Naive thymus-derived CD8-positive, alpha-beta T cell (primary cell): ENCODE measurements around the gene HEMK1. TPM values are rescaled to one million over a fixed set of nuclear protein-coding genes. Genes with fewer than 3 reads are reported as not detected.

Source experiments
- ATAC-seq, 2 donors: fragments of 150-1000 bp; cut with Tn5 transposase in 1 of 2; sonication (Bioruptor Pico), chemical (Tn5 transposase) in 1 of 2; 1 replicate in 1 of 2; 2 replicates in 1 of 2; pipeline ENCODE4 v1.10.0; 2021; ENCODE audit warnings: mild to moderate bottlenecking in 2 of 2, moderate library complexity in 2 of 2
- POLR2A ChIA-PET: fragments of 350-600 bp; sonication (Branson Sonifier 250); formaldehyde crosslinking; loops from one replicate; lab custom pipeline; 2021; ENCODE audit warnings: antibody characterized with exemption; lab: Charles Lee
- DNase-seq, 10 donors: peaks; one replicate each; pipeline versions ENCODE4 v3.0.0 to v3.0.0-alpha.2; 2020 to 2022
- H3K27ac Mint-ChIP-seq, 10 donors: one replicate each; pipeline ENCODE4 v1.8.0; 2020 to 2022; ENCODE audit warnings: mild to moderate bottlenecking in 10 of 10, mixed read lengths in 10 of 10, moderate library complexity in 4 of 10, inconsistent platforms in 1 of 10
- H3K27me3 Mint-ChIP-seq, 5 donors: one replicate each; pipeline ENCODE4 v1.8.0; 2021 to 2022; ENCODE audit warnings: mixed read lengths in 5 of 5
- H3K36me3 Mint-ChIP-seq, 3 donors: one replicate each; pipeline ENCODE4 v1.8.0; 2020 to 2022; ENCODE audit warnings: mixed read lengths in 3 of 3, mild to moderate bottlenecking in 2 of 3, inconsistent platforms in 1 of 3
- H3K4me1 Mint-ChIP-seq, 4 donors: one replicate each; pipeline ENCODE4 v1.8.0; 2021 to 2022; ENCODE audit warnings: mixed read lengths in 4 of 4
- H3K4me3 Mint-ChIP-seq, 10 donors: one replicate each; pipeline ENCODE4 v1.8.0; 2020 to 2022; ENCODE audit warnings: mild to moderate bottlenecking in 10 of 10, mixed read lengths in 10 of 10, moderate library complexity in 6 of 10, inconsistent platforms in 1 of 10
- H3K9me3 Mint-ChIP-seq, 9 donors: one replicate each; pipeline ENCODE4 v1.8.0; 2020 to 2022; ENCODE audit warnings: mixed read lengths in 9 of 9, mild to moderate bottlenecking in 3 of 9, inconsistent platforms in 1 of 9, moderate library complexity in 1 of 9
- polyA plus RNA-seq, 3 donors: library from polyadenylated mRNA; unstranded; fragments of 300-500 nt; fragmentation: Illumina TruSeq; gene quantifications; one replicate each; pipeline ENCODE4 v1.2.3, GENCODE V29; 2021
- total RNA-seq, 8 experiments: library from RNA in 2 of 8; stranded (reverse) in 2 of 8; gene quantifications; one replicate each; pipeline ENCODE4 v1.2.3 and lab custom pipeline; 2021 to 2026

The HEMK1 gene
- total and polyA plus RNA-seq, 5 experiments from 2014 or later, result 20.2 to 67.1 (median 43.1) TPM

GRCh38 chr3:50611464-50612233 is 42.3 kb downstream of the HEMK1 start, which contains the start of gene CISH:
TSS of gene CISH (minus strand) at chr3:50611774. CDS start at chr3:50611650, 124 bp downstream.
- POLR2A ChIA-PET, result interaction anchor here (0.8 to 21.2 kb wide), 10 partner anchors 9 to 1518 kb away, joined by 3 to 623 read pairs (median 4); partner anchors contain the start of genes C3orf18, CYB561D2, HEMK1 and MANF
- Mint-ChIP-seq H3K4me1 (peaks cover 43 to 83% (median 76%) of the 10 kb centered on the region in 4 donors), H3K9me3 (no peaks in the 10 kb centered on the region), H3K27me3 (no peaks in the 10 kb centered on the region), H3K4me3 (peak within 1 kb of the TSS; percentile 92 to 98 (median 94)), H3K27ac (peak within 1 kb of the TSS; percentile 91 to 98 (median 94)), H3K36me3 (peaks cover 5 to 38% (median 27%) of the 10 kb centered on the region in 3 donors)
- DNase-seq (peak; percentile 78 to 95 (median 90)), ATAC-seq (peak; percentile 69 to 70)

- Mint-ChIP-seq H3K27me3 (no peaks in the 10 kb centered on the region), H3K4me1 (peaks cover 42 to 76% (median 70%) of the 10 kb centered on the region in 4 donors), H3K27ac (peak overlapping the region; percentile 91 to 98 (median 93)), H3K9me3 (no peaks in the 10 kb centered on the region), H3K4me3 (peak overlapping the region; percentile 92 to 98 (median 94)), H3K36me3 (peaks cover 5 to 32% (median 24%) of the 10 kb centered on the region in 3 donors)
- POLR2A ChIA-PET, result interaction anchor here (1.0 to 21.2 kb wide), 9 partner anchors 8 to 1519 kb away, joined by 3 to 623 read pairs (median 4); partner anchors contain the start of genes C3orf18, CYB561D2, HEMK1 and MANF
- ATAC-seq, result no peak
- peak in 2 of 10 donors; percentile 42 to 51 for DNase-seq
Measured at GRCh38 chr3:50612234-50612882, 43.0 kb downstream of the HEMK1 start.

GRCh38 chr3:50612970-50613846 is 43.9 kb downstream of the HEMK1 start:
- H3K36me3 Mint-ChIP-seq, result peaks cover 5 to 23% (median 16%) of the 10 kb centered on the region in 3 donors
- H3K27me3 Mint-ChIP-seq, result no peaks in the 10 kb centered on the region
- H3K27ac Mint-ChIP-seq, result peak overlapping the region; percentile 91 to 98 (median 93)
- POLR2A ChIA-PET, result interaction anchor here (10.1 to 21.2 kb wide), 3 partner anchors 14 to 38 kb away, joined by 104 to 623 read pairs (median 433); partner anchors contain the start of genes C3orf18 and HEMK1
- peak overlapping the region; percentile 92 to 98 (median 94) for H3K4me3 Mint-ChIP-seq
- DNase-seq (no peak), ATAC-seq (no peak)
- no peaks in the 10 kb centered on the region for H3K9me3 Mint-ChIP-seq
- peaks cover 41 to 72% (median 66%) of the 10 kb centered on the region in 4 donors for H3K4me1 Mint-ChIP-seq

- peaks cover 0 to 6% (median 3%) of the 10 kb centered on the region in 3 donors for H3K36me3 Mint-ChIP-seq
- H3K4me3 Mint-ChIP-seq, result peak overlapping the region in 1 of 10 donors; percentile 18
- H3K27me3 Mint-ChIP-seq, result no peaks in the 10 kb centered on the region
- POLR2A ChIA-PET, result interaction anchor here (1.1 to 21.2 kb wide), 9 partner anchors 9 to 177 kb away, joined by 3 to 433 read pairs (median 12); partner anchors contain the start of genes C3orf18 and HEMK1
- no peaks in the 10 kb centered on the region for H3K9me3 Mint-ChIP-seq
- H3K4me1 Mint-ChIP-seq, result peaks cover 37 to 70% (median 67%) of the 10 kb centered on the region in 4 donors
- H3K27ac Mint-ChIP-seq, result peak overlapping the region in 2 of 10 donors; percentile 38 to 97
- no peak for DNase-seq
- ATAC-seq, result no peak
Measured at GRCh38 chr3:50615190-50615589, 45.9 kb downstream of the HEMK1 start.

- H3K9me3 Mint-ChIP-seq, result no peaks in the 10 kb centered on the region
- H3K27me3 Mint-ChIP-seq, result no peaks in the 10 kb centered on the region
- POLR2A ChIA-PET, result interaction anchor here (0.6 to 21.2 kb wide), 21 partner anchors 8 to 884 kb away, joined by 3 to 433 read pairs (median 5); partner anchors contain the start of genes C3orf18, CYB561D2, DCAF1 and HEMK1
- DNase-seq, result peak; percentile 65 to 89 (median 80)
- ATAC-seq, result peak; percentile 22 to 27
- H3K36me3 Mint-ChIP-seq, result peaks cover 0 to 6% (median 0%) of the 10 kb centered on the region in 3 donors
- H3K4me3 Mint-ChIP-seq, result peak overlapping the region; percentile 89 to 96 (median 94)
- peak overlapping the region; percentile 84 to 98 (median 92) for H3K27ac Mint-ChIP-seq
- H3K4me1 Mint-ChIP-seq, result peaks cover 45 to 73% (median 70%) of the 10 kb centered on the region in 4 donors
Measured at GRCh38 chr3:50616003-50616769, 46.9 kb downstream of the HEMK1 start.

GRCh38 chr3:50616770-50617095 is 47.4 kb downstream of the HEMK1 start:
- DNase-seq (peak; percentile 90 to 97 (median 95)), ATAC-seq (peak; percentile 62 to 65)
- Mint-ChIP-seq H3K27ac (peak overlapping the region; percentile 84 to 98 (median 92)), H3K4me1 (peaks cover 45 to 75% (median 70%) of the 10 kb centered on the region in 4 donors), H3K36me3 (peaks cover 0 to 6% (median 0%) of the 10 kb centered on the region in 3 donors), H3K27me3 (no peaks in the 10 kb centered on the region), H3K9me3 (no peaks in the 10 kb centered on the region), H3K4me3 (peak overlapping the region; percentile 89 to 96 (median 94))
- POLR2A ChIA-PET, result interaction anchor here (0.6 to 21.2 kb wide), 18 partner anchors 9 to 768 kb away, joined by 3 to 433 read pairs (median 4); partner anchors contain the start of genes C3orf18, CYB561D2, HEMK1 and MANF

- peak in 9 of 10 donors; percentile 25 to 72 (median 42) for DNase-seq
- H3K4me3 Mint-ChIP-seq, result peak within 1 kb of the TSS; percentile 89 to 96 (median 94)
- H3K36me3 Mint-ChIP-seq, result peaks cover 0 to 7% (median 0%) of the 10 kb centered on the region in 3 donors
- no peaks in the 10 kb centered on the region for H3K27me3 Mint-ChIP-seq
- H3K9me3 Mint-ChIP-seq, result no peaks in the 10 kb centered on the region
- H3K4me1 Mint-ChIP-seq, result peaks cover 44 to 76% (median 69%) of the 10 kb centered on the region in 4 donors
- H3K27ac Mint-ChIP-seq, result peak within 1 kb of the TSS; percentile 84 to 98 (median 93)
- ATAC-seq, result peak; percentile 9 to 16
- POLR2A ChIA-PET, result interaction anchor here (0.6 to 21.2 kb wide), 18 partner anchors 9 to 768 kb away, joined by 3 to 433 read pairs (median 4); partner anchors contain the start of genes C3orf18, CYB561D2, HEMK1 and MANF
Measured at GRCh38 chr3:50617096-50617791, 47.9 kb downstream of the HEMK1 start, which contains the start of gene MAPKAPK3. TSS of gene MAPKAPK3 (plus strand) at chr3:50617151. CDS start at chr3:50617566, 415 bp downstream.

GRCh38 chr3:50617911-50618481 is 48.7 kb downstream of the HEMK1 start:
- Mint-ChIP-seq H3K36me3 (peaks cover 0 to 9% (median 0%) of the 10 kb centered on the region in 3 donors), H3K27me3 (no peaks in the 10 kb centered on the region), H3K9me3 (no peaks in the 10 kb centered on the region), H3K4me3 (peak overlapping the region; percentile 86 to 96 (median 90)), H3K4me1 (peaks cover 42 to 76% (median 68%) of the 10 kb centered on the region in 4 donors), H3K27ac (peak overlapping the region; percentile 82 to 95 (median 92))
- POLR2A ChIA-PET, result interaction anchor here (1.2 to 21.2 kb wide), 8 partner anchors 11 to 767 kb away, joined by 3 to 433 read pairs (median 8); partner anchors contain the start of genes C3orf18, HEMK1 and MANF
- no peak for DNase-seq
- no peak for ATAC-seq

GRCh38 chr3:50620420-50620819 is 51.1 kb downstream of the HEMK1 start:
- ATAC-seq, result no peak
- Mint-ChIP-seq H3K36me3 (peaks cover 0 to 9% (median 0%) of the 10 kb centered on the region in 3 donors), H3K9me3 (no peaks in the 10 kb centered on the region), H3K27ac (peak overlapping the region; percentile 83 to 94 (median 92)), H3K27me3 (no peaks in the 10 kb centered on the region), H3K4me3 (peak overlapping the region; percentile 53 to 96 (median 87)), H3K4me1 (peaks cover 49 to 84% (median 79%) of the 10 kb centered on the region in 4 donors)
- POLR2A ChIA-PET, result interaction anchor here (0.9 to 1.5 kb wide), 3 partner anchors 9 to 51 kb away, joined by 4 to 5 read pairs (median 4); partner anchors contain the start of genes CISH and HEMK1
- no peak for DNase-seq
